Measurements from ENCODE around the gene RPL28.

Gene RPL28

DNA sequence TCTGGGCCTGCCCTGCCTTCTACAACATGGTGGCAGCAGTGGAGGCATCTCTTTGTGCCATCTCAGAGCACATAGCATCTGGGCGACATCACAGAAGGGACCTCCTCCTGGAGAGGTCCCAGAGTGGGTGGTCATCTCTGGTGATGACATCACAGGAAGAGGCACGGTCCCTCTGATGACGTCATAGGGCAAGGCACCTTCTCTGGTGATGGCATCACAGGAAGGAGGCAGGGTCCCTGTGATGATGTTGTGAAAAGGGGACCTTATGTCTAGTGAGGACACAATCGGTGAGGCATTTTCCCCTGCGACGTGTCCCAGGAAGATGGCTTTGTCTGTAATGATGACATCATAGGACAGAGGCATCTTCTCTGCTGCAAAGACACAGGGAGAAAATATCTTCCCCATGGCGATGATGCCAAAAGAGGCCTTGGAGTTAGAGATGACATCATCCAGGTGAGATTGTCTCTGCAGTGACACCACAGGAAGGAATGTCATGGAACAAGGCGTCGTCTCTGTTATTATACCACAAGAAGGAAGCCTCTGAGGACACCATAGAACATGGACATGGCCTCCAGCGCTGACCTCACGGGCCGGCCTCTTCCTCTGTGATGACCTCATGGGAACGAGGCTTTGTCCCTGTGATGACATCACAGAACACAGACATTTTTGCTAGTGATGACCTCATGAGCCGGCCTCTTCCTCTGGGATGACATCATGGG, 46.7 kb downstream of the RPL28 start:
- H3K4me3 ChIP-seq (ENCODE audit: control insufficient read depth, low read depth, low read length) = no peak overlapping the region
- TF ChIP-seq, protein P1, sequence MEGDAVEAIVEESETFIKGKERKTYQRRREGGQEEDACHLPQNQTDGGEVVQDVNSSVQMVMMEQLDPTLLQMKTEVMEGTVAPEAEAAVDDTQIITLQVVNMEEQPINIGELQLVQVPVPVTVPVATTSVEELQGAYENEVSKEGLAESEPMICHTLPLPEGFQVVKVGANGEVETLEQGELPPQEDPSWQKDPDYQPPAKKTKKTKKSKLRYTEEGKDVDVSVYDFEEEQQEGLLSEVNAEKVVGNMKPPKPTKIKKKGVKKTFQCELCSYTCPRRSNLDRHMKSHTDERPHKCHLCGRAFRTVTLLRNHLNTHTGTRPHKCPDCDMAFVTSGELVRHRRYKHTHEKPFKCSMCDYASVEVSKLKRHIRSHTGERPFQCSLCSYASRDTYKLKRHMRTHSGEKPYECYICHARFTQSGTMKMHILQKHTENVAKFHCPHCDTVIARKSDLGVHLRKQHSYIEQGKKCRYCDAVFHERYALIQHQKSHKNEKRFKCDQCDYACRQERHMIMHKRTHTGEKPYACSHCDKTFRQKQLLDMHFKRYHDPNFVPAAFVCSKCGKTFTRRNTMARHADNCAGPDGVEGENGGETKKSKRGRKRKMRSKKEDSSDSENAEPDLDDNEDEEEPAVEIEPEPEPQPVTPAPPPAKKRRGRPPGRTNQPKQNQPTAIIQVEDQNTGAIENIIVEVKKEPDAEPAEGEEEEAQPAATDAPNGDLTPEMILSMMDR (IDR thresholded peaks at IDR 0.05; ENCODE audit: control insufficient read depth, insufficient read depth, low read depth, low read length, missing control alignments) = no peak
- no peak for DNase-seq (ENCODE audit: low read depth)

DNA sequence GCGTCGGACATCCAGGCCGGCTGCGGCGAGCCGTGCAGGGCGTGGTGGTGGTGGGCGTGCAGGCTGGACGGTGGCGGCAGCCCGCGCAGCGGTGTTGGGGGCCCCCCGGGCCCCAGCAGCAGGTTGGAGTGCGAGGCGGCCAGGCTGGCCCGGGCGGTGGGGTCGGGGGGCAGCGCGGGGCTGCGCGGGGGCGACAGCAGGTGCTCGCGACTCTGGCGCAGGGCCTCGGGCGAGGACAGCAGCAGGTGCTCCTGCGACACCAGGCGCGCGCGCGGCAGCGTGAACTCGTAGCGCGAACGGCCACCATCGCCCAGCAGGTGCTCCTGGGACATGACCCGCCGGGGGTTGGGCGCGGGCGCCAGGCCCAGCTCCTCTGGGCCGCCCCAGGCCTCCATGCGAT, 47.6 kb downstream of the RPL28 start:
- H3K4me3 ChIP-seq (ENCODE audit: control insufficient read depth, low read depth, low read length) = no peak overlapping the region
- no peak for DNase-seq (ENCODE audit: low read depth)
- TF ChIP-seq, protein P1 (IDR thresholded peaks at IDR 0.05; ENCODE audit: control insufficient read depth, insufficient read depth, low read depth, low read length, missing control alignments) = no peak

DNA sequence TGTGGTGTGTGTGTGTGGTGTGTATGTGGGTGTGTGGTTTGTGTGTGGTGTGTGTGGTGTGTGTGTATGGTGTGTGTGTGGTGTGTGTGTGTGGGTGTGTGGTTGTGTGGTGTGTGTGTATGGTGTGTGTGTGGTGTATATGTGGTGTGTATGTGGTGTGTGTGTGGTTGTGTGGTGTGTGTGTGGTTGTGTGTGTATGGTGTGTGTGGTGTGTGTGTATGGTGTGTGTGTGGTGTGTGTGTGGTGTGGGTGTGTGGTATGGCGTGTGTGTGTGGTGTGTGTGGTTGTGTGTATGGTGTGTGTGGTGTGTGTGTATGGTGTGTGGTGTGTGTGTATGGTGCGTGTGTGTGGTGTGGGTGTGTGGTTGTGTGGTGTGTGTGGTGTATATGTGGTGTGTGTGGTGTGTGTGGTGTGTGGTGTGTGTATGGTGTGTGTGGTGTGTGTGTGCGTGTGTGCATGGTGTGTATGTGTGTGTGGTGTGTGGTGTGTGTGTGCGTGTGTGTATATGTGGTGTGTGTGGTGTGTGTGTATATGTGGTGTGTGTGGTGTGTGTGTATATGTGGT, 48.7 kb downstream of the RPL28 start:
- no peak for DNase-seq (ENCODE audit: low read depth)
- TF ChIP-seq, protein P1 (IDR thresholded peaks at IDR 0.05; ENCODE audit: control insufficient read depth, insufficient read depth, low read depth, low read length, missing control alignments) = no peak
- no peak overlapping the region for H3K4me3 ChIP-seq (ENCODE audit: control insufficient read depth, low read depth, low read length)

DNA sequence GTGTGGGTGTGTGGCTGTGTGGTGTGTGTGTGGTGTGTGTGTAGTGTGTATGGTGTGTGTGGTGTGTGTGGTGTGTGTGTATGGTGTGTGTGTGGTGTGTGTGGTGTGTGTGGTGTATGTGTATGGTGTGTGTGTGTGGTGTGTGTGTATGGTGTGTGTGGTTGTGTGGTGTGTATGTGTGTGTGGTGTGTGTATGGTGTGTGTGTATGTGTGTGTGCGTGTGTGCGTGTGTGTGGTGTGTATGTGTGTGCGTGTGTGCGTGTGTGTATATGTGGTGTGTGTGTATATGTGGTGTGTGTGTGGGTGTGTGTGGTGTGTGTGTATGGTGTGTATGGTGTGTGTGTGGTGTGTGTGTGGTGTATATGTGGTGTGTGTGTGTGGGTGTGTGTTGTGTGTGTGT, 49.3 kb downstream of the RPL28 start:
- DNase-seq (ENCODE audit: low read depth) = no peak
- no peak overlapping the region for H3K4me3 ChIP-seq (ENCODE audit: control insufficient read depth, low read depth, low read length)
- TF ChIP-seq, protein P1 (IDR thresholded peaks at IDR 0.05; ENCODE audit: control insufficient read depth, insufficient read depth, low read depth, low read length, missing control alignments) = no peak

DNA sequence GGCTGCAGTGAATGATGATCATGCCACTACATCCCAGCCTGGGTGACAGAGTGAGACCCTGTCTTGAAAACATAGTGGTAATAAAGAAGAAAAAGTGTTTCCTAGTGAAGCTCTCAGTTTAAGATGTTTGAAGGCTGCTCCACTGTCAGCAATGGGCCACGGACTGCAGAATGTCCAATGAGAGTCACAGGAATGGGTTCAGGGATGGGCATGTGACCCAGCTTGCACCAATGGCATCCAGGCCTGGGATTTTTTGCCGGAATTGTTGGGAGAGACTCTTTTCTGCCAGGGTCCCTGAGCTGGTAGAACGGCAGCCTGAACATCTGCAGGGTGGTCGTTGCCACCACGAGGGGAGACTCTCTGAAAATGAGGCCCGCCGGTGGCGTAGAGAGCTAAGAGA, 51.1 kb downstream of the RPL28 start:
- no peak overlapping the region for H3K4me3 ChIP-seq (ENCODE audit: control insufficient read depth, low read depth, low read length)
- DNase-seq (ENCODE audit: low read depth) = no peak
- TF ChIP-seq, protein P1 (IDR thresholded peaks at IDR 0.05; ENCODE audit: control insufficient read depth, insufficient read depth, low read depth, low read length, missing control alignments) = no peak

DNA sequence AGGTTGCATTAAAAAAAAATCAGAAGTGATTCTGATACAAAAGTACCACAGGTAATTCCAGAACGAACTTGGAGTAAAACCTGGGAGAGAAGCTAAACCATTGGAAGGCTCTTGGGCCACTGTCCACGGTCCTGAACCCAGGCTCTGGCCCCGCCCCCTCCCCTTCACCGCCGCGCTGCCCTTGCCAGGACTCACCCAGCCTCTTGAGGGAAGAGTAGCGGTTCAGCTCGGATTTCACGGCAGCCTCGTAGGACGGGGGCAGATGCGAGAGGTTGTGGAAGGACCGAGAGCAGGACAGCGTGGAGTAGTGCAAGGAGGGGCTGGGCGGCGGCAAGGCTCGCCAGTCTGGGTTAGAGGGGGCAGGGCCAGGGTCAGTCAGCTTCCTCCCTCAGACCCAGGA, 51.7 kb downstream of the RPL28 start:
- no peak overlapping the region for H3K4me3 ChIP-seq (ENCODE audit: control insufficient read depth, low read depth, low read length)
- TF ChIP-seq, protein P1 (IDR thresholded peaks at IDR 0.05; ENCODE audit: control insufficient read depth, insufficient read depth, low read depth, low read length, missing control alignments) = no peak
- no peak for DNase-seq (ENCODE audit: low read depth)
